Tibial nerve (tissue), 4 donors: ENCODE data around the gene ERC2.

ENCODE experiments used
- EP300 ChIP-seq, 2 donors: sonication (generic); formaldehyde crosslinking; IDR thresholded peaks; one replicate each; pipeline ENCODE4 v1.6.1; 2017; ENCODE audit warnings: antibody characterized with exemption in 2 of 2, mild to moderate bottlenecking in 1 of 2
- POLR2A ChIP-seq, 2 donors: fragments of 450-650 bp; IDR thresholded peaks; one replicate each; pipeline ENCODE4 v1.6.1; 2017; ENCODE audit warnings: antibody characterized with exemption in 2 of 2, mild to moderate bottlenecking in 2 of 2, moderate library complexity in 2 of 2
- TF ChIP-seq, protein P1 (sequence below), 5 experiments: fragments of 200-600 bp in 3 of 5; fragments of 450-650 bp in 2 of 5; sonication (generic) in 3 of 5; IDR thresholded peaks; one replicate each; pipeline ENCODE4 v1.5.1; 2016 to 2019; ENCODE audit warnings: antibody characterized with exemption in 5 of 5, mild to moderate bottlenecking in 3 of 5, moderate library complexity in 2 of 5

GRCh38 chr3:55797084-55797483 is 671.2 kb downstream of the ERC2 start:
- TF ChIP-seq POLR2A (IDR thresholded peaks at IDR 0.05) (no peak), EP300 (IDR thresholded peaks at IDR 0.05) (no peak)
- TF ChIP-seq, protein P1, sequence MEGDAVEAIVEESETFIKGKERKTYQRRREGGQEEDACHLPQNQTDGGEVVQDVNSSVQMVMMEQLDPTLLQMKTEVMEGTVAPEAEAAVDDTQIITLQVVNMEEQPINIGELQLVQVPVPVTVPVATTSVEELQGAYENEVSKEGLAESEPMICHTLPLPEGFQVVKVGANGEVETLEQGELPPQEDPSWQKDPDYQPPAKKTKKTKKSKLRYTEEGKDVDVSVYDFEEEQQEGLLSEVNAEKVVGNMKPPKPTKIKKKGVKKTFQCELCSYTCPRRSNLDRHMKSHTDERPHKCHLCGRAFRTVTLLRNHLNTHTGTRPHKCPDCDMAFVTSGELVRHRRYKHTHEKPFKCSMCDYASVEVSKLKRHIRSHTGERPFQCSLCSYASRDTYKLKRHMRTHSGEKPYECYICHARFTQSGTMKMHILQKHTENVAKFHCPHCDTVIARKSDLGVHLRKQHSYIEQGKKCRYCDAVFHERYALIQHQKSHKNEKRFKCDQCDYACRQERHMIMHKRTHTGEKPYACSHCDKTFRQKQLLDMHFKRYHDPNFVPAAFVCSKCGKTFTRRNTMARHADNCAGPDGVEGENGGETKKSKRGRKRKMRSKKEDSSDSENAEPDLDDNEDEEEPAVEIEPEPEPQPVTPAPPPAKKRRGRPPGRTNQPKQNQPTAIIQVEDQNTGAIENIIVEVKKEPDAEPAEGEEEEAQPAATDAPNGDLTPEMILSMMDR (IDR thresholded peaks at IDR 0.05) = no peak
